Medulla oblongata (tissue), 1 donor: ENCODE measurements around the gene SEPHS2.
"Not testable (repeated sequence)": the region's sequence is repeated elsewhere in the genome, so short reads cannot be mapped to it uniquely, and the experiment has no call there.

Experiments
- DNase-seq: peaks from one replicate; pipeline ENCODE4 v3.0.0-alpha.2; 2015; ENCODE audit errors: extremely low spot score

The SEPHS2 gene

DNA sequence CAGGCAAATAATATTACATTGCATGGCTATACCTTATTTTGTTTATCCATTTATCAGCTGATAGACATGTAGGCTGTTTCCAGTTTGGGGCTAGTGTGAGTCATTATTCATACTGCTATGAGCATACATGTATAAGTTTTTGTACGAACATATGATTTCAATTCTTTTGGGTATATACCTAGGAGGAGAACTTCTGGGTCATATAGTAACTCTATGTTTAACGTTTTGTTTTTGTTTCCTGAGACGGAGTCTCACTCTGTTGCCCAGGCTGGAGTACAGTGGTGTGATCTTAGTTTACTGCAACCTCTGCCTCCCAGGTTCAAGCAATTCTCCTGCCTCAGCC is 24.5 kb upstream of the SEPHS2 start:
- no peak for DNase-seq

DNA sequence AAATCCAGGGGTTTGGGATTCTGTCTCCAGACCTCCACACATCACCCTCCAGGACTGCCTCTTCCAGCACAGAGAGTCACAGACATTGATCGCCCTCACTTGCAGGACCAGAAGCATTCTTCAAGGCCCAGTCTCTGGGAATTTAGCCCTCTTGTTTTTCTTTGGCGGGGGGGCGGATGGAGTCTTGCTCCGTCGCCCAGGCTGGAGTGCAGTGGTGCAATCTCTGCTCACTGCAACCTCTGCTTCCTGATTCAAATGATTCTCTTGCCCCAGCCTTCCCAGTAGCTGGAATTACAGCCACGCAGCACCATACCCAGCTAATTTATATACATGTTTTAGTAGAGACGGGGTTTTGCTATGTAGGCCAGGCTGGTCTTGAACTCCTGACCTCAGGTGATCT is 18.4 kb upstream of the SEPHS2 start:
- DNase-seq = no peak

DNA sequence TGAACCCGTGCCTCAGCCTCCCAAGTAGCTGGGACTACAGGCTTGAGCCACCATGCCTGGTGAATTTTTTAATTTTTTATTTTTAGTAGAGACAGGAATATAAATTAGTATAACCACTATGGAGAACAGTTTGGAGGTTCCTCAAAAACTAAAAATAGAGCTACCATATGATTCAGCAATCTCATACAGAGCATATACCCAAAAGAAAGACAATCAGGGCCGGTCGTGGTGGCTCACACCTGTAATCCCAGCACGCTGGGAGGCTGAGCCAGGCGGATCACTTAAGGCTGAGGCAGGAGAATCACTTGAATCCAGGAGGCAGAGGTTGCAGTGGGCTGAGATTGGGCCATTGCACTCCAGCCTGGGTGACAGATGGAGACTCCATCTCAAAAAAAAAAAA is 15.8 kb upstream of the SEPHS2 start:
- not testable (repeated sequence) for DNase-seq

DNA sequence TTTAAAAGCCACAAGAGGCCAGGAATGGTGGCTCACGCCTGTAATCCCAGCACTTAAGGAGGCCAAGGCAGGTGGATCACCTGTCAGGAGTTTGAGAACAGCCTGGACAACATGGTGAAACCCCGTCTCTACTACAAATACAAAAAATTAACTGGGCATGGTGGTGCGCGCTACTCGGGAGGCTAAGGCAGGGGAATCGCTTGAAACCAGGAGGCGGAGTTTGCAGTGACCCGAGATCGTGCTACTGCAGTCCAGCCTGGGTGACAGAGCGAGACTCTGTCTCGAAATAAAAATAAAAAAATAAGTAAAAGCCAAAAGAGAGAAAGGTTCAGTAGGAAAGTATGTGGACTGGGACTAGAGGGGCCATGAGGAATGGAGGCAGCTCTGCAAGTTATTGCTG is 13.8 kb upstream of the SEPHS2 start:
- DNase-seq = no peak

DNA sequence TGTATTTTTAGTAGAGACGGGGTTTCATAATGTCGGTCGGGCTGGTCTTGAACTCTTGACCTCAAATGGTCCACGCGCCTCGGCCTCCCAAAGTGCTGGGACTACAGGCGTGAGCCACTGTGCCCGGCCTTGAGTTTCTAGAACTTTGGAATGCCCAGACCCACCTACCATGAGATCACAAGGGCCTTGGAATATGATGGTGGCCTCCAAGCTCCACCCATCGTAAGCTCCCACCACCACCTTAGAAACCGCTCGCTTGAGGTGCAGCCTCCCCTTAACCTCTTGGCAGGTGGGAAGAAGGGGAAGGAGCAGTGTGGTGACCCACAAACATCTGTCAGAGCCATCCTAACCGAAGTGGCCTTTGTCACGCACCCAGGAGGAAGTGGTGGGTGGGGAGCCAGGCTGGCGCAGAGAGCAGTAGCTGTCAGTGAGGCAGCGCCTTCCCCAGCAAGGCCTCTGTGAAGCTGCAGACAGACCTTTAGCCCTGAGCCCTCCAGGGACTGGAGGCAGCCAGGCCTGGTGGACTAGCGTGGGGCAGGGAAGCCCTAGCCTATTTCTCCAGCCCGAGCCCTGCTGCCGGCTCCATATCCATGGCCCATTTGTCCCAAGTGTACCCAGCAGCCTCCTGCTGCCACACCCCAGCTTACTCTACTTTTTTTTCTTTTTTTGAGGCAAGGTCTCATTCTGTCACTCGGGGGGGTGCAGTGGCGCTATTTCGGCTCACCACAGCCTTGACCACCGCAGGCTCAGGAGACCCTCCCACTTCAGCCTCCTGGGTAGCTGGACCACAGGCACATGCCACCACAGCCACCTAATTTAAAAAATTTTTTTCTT is 13.1 kb upstream of the SEPHS2 start:
- peak; percentile 40 for DNase-seq

DNA sequence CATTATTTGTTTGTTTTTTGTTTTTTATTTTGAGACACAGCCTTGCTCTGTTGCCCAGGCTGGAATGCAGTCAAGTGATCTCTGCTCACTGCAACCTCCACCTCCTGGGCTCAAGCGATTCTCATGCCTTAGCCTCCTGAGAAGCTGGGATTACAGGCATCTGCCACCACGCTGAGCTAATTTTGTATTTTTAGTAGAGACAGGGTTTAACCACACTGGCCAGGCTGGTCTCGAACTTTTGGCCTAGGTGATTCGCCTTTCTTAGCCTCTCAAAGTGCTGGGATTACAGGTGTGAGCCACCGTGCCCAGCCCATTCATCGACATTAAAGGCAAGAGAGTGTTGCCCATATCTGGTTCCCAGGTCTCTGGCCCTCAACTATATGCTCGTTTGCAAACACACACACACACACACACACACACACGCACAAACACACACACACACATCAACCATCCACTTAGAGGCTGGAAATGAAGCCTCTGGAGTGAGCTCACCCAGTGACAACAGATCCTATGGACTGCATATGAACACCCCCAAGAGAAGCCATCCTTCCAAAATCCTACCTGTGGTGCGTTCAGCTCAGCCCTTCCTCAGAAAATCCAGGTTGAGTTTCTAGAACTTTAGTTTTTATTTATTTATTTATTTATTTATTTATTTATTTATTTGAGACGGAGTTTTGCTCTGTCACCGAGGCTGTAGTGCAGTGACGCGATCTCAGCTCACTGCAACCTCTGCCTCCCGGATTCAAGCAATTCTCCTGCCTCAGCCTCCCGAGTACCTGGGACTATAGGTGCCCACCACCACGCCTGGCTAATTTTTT is 12.3 kb upstream of the SEPHS2 start:
- no peak for DNase-seq

DNA sequence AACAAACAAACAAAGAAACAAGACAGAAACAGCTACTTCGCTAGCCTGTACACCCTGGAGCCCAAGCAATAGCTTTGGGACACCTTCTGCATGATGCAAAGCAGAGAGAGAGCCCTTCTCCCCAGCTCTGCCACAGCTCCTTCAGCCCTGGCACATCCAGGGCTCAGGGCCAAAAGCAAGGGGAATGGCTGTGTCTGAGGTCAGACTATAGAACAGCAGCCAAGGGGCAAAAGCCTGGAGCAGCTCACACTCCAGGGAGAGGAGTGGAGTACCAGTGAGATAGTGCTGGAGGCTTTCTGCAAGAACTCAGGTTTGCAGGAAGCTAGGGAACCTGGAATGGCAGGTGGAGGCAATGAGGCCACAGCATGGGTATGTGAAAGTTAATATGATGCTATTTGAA is 11.6 kb upstream of the SEPHS2 start:
- DNase-seq = no peak

DNA sequence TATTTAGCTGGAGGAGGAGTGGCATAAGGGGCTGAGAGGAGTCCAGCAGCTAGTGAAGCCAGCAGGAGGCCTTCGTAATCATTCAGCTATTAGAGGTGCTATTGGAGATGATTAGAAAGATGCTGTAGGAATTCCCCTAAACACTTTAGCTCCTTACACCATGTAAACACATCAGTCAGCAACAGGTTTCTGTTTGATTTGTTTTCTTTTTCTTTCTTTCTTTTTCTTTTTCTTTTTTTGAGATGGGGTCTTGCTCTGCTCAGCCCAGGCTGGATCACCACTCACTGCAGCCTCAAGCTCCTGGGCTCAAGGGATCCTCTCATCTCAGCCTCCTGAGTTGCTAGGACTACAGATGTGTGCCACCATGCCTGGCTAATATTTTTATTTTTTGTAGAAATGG is 10.6 kb upstream of the SEPHS2 start:
- DNase-seq = no peak

DNA sequence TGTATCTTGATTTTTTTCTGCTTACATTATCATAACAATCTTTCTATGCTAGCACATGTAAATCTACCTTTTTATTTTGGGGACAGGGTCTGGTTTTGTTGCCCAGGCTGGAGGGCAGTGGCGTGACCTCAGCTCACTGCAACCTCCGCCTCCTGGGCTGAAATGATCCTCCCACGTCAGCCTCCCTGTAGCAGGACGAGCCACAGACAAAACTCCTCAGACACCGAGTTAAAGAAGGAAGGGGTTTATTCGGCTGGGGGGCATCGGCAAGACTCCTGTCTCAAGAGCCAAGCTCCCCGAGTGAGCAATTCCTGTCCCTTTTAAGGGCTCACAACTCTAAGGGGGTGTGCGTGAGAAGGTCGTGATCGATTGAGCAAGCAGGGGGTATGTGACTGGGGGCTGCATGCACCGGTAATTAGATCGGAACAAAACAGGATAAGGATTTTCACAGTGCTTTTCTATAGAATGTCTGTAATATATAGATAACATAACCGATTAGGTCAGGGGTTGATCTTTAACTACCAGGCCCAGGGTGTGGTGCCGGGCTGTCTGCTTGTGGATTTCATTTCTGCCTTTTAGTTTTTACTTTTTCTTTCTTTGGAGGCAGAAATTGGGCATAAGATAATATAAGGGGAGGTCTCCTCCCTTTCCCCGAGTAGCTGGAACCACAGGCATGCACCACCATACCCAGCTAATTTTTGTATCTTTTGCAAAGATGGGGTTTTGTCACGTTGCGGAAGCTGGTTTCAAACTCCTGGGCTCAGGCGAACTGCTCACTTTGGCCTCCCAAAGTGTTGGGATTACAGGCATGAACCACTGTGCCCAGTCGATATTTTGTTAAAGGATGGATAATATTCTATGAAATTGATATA is 7.3 kb upstream of the SEPHS2 start:
- not testable (repeated sequence) for DNase-seq

DNA sequence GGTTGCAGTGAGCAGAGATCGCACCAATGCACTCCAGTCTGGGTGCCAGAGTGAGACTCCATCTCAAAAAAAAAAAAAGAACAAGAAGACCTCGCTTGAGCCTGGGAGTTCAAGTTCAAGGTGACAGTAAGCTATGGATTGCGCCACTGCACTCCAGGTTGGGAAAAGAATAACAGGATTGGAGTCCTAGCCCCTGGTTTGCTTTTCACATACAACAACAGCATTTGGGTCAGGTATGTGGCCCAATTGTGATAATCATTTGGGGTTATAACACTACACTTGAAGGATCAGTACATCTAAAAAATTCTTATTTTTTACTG is 3.4 kb upstream of the SEPHS2 start:
- no peak for DNase-seq

DNA sequence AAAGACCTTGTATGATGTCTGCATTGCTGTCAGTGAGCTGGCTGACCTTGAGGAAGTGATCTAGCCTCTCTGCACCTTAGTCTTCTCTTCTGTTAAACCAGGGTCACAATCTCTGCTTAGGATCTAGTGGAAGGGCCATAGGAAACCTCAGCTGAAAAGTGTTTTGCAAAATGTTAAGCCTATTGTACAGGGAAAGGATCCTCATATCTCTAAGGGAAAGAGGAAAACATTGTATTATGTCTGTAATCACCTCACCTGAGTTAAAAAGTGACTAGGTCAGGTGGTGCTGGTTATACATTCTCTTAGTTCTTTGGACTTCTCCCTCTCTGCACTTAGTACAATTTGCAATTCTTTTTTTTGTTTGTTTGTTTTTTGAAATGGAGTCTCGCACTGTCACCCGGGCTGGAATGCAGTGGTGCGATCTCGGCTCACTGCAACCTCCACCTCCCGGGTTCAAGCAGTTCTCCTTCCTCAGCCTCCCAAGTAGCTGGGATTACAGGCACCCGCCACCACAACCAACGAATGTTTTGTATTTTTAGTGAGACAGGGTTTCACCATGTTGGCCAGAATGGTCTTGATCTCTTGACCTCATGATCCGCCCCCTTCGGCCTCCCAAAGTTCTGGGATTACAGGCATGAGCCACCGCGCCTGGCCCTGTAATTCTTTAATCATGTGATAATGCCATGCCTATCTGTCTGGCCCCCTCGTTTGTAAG is 2.0 kb upstream of the SEPHS2 start:
- DNase-seq = no peak

DNA sequence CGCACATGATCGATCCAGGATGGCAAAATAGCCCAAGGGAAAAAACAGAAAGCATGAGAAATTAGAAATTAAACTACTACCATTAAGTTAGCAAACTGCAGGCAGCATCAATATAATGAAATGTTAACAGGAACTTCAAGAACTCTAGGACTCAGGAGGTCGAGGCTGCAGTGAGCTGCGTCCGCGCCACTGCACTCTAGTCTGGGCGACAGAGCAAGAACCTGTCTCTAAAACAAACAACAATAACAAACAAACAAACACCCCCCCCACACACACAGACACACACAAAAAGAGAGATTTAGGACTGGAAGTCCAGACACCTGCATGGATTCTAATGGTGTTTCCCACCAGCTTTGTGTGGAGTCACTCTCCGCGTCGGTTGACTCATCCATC is 525 bp upstream of the SEPHS2 start:
- DNase-seq = no peak

DNA sequence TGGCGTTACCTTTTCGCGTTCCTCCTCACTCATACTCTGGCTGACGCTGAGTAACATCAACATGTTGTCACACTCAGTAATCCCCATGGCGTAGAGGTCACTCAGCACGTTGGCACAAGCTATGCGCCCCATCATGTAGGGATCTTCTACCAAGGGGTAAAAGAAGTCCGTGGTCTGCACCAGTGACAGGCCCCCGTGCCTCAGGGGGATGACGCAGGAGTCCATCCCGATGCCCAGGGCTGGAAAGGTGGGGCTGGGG is 596 bp downstream of the SEPHS2 start:
- DNase-seq = no peak

DNA sequence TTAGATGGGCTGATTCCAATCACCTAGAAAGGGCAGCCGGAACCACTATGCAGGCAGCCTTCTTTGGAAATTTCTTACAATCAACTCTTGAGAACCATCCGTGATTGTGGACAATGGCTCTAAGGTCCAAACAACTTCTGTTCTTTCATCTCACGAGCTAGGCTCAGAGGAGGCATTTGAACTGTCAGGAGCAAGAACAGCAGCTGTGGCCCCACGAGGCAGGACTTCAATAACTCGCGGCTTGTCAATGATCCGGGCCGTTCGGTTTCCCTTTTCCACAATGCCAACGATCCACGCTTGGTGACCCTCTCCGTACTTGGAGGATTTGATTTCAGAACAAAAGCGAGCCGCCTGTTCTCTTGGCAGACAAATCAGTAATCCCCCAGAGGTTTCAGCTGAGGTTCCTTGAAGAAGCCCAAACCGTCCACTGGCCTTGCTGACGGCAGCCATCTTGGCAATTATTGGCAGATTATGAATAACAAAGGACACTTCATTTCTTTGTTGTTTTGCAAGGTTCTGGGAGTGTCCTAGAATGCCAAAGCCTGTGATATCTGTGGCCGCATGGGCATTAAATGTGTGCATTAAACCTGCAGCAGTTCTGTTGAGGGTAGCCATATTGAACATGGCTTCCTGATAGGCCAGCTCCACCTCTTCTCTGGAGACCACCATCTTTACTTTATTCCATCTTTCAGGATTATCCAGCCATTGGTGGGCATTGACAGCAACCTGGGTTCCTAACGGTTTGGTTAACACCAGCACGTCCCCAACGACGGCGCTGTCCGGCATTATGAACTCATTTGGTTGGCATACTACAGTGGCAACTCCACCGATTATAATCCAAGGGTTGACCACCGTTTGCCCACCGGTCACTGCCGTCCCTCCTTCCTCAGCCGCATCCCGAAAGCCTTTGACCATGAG is 1.2 kb downstream of the SEPHS2 start:
- DNase-seq = no peak

DNA sequence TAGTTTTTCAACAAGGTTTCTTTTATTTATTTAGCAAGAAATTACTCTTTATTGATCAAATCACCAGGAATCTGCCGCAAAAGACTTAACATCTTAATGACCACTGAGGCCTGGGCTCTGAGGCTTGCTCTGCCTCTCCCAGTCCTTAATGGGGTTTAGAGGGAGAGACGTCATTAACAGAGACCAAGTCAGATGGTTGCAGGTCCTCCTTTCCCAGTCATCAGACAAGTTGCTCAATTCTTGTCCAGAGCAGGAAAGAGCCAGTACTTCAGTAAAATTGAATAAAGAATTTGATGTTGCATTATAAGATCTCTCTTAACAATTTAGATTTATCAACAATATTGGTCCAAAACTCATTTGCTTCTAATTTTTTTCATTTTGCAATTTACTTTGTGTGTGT is 2.0 kb downstream of the SEPHS2 start:
- no peak for DNase-seq

DNA sequence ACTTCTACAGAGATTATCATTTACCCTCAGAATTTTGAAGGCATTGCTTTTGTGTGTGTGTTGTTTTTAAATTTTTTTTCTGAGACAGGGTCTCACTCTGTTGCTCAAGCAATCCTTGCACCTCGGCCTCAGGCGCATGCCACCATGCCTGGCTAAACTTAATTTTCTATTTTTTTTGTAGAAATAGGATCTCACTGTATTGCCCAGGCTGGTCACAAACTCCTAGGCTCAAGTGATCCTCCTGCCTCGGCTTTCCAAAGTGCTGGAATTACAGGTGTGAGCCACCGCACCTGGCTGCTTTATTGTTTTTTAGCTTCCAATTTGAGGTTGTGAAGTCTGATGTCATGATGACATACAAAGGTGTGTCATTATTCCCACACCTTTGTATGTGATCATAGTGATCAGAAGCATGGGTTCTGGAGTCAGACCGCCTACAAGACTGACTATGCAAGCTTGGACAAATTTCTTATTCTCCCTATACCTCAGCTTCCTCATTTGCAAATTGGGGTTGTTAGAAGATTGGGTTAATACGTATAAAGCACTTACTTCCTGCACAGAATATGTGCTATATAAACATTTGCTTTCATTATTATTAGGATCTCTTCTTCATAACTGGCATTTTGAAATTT is 5.8 kb downstream of the SEPHS2 start:
- DNase-seq = no peak

DNA sequence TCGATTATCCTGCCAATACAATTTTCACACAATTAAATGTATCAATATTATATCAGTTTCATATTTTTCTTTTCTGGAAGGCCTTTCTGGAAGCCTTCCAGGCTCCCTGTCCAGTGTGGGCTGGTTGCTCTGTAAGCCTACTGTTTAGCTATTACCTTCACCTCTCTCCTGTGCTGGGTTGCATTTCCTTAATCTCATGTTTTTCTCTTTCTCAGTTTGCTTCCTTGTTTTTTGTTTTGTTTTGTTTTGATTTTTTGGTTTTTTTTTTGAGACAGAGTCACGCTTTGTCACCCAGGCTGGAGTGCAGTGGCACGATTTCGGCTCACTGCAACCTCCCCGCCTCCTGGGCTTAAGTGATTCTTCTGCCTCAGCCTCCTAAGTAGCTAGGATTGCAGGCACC is 6.8 kb downstream of the SEPHS2 start:
- no peak for DNase-seq

DNA sequence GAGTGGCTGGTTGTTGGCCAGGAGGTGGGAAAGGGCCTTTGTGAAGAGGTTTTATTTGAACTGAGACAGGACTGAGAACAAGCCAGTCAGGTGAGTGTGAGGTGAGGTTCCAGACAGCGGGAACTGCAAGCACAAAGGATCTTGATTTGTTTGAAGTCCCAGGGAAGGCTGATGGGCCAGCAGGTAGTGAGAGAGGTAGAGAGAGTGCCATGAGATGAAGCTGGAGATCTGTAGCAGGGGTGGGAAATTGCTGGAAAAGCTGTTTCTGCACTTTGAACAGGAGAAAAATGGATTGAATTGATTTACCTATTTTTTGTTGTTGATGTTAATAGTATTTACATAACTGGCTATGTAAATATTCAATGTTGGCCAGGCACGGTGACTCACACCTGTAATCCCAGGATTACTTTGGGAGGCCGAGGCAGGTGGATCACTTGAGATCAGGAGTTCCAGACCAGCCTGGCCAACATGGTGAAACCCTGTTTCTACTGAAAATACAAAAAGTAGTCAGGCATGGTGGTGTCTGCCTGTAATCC is 8.1 kb downstream of the SEPHS2 start:
- no peak for DNase-seq

DNA sequence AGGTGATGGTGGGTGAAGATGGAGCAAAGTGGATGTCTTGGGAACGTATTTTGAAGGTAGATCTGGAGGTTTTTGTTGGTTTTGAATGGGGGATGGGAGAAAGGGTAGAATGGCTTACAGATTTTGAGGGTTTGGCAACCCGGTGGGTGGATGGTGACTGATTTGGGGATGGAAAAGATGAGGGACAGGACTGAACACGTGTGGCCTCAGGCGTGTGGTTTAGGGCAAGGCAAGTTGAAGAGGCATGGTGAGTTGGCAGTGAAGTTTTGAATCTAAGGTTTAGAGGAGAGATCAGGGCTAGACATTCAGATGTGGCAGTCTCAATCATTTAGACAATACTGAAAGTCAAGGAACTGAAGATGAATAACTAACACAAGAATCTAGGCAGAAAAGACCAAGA is 10.8 kb downstream of the SEPHS2 start:
- no peak for DNase-seq

DNA sequence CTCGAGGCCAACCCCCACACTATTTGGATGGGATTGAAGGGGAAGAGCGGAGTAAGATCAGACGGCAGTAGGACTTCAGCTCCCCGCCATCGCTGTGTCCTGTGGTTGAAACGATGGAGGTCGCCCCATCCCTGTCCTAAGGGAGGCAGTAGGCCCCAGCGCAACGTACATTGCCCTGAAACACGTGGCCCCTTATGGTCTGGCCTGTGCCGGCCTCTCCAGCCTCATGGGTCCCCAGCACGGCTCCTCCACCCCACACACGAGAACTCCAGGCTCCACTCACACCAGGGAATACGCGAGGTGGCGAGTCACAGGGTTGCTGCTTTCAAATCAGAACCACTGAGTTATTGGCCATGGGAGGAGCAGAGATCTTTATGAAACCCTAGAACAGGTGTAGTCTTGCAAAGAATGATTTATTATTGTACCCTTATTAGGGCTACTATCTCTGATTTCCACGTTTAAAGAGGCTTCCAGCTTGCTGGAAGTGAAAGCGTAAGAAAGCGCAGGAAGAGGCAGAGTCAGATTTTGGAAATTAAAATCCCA is 15.2 kb downstream of the SEPHS2 start:
- no peak for DNase-seq
